H9 (cell line): ENCODE measurements around the gene NCF2. TPM values are rescaled to one million over a fixed set of nuclear protein-coding genes. Genes with fewer than 3 reads are reported as not detected.

ENCODE experiments used
- DNase-seq: peaks from one replicate; pipeline ENCODE4 v3.0.0-alpha.2; 2017
- H2AFZ ChIP-seq: one replicate; pipeline ENCODE4 v1.6.1; 2013; ENCODE audit warnings: mild to moderate bottlenecking, low read length, control low read depth, moderate library complexity
- H2AK5ac ChIP-seq: 2 replicates; pipeline ENCODE4 v1.6.1; 2013; ENCODE audit warnings: low read length, control low read depth, mixed read lengths; ENCODE audit not compliant: insufficient read length
- H2BK120ac ChIP-seq: one replicate; pipeline ENCODE4 v1.6.1; 2013; ENCODE audit warnings: low read depth, mild to moderate bottlenecking, low read length, control low read depth, inconsistent platforms; ENCODE audit not compliant: poor library complexity, severe bottlenecking
- H2BK12ac ChIP-seq: 2 replicates; pipeline ENCODE4 v1.6.1; 2013; ENCODE audit warnings: low read length, control low read depth, mixed read lengths, low read depth; ENCODE audit not compliant: insufficient read length
- H2BK15ac ChIP-seq: 2 replicates; pipeline ENCODE4 v1.6.1; 2013; ENCODE audit warnings: low read depth, low read length, control low read depth
- H2BK20ac ChIP-seq: one replicate; pipeline ENCODE4 v1.6.1; 2013; ENCODE audit warnings: low read depth, mild to moderate bottlenecking, low read length, control low read depth, inconsistent platforms; ENCODE audit not compliant: poor library complexity, severe bottlenecking
- H2BK5ac ChIP-seq: 2 replicates; pipeline ENCODE4 v1.6.1; 2013; ENCODE audit warnings: low read length, control low read depth, mixed read lengths; ENCODE audit not compliant: insufficient read length
- H3K14ac ChIP-seq: 2 replicates; pipeline ENCODE4 v1.6.1; 2013; ENCODE audit warnings: low read length, control low read depth; ENCODE audit not compliant: insufficient read depth
- H3K18ac ChIP-seq: 2 replicates; pipeline ENCODE4 v1.6.1; 2013; ENCODE audit warnings: low read depth, mild to moderate bottlenecking, mixed read lengths, low read length, control low read depth; ENCODE audit not compliant: insufficient read length
- H3K23ac ChIP-seq: 2 replicates; pipeline ENCODE4 v1.6.1; 2013; ENCODE audit warnings: low read length, control low read depth, mixed read lengths, low read depth; ENCODE audit not compliant: insufficient read length
- H3K23me2 ChIP-seq: 2 replicates; pipeline ENCODE4 v1.6.1; 2013; ENCODE audit warnings: low read depth, mild to moderate bottlenecking, mixed read lengths, low read length, control low read depth; ENCODE audit not compliant: insufficient read length, poor library complexity, severe bottlenecking
- H3K27ac ChIP-seq: 2 replicates; pipeline ENCODE4 v1.5.1; 2013; ENCODE audit warnings: low read length, control low read depth, mixed read lengths, low read depth; ENCODE audit not compliant: insufficient read length
- H3K27me3 ChIP-seq: 2 replicates; pipeline ENCODE4 v1.6.1; 2013; ENCODE audit warnings: low read length, control low read depth, inconsistent platforms; ENCODE audit not compliant: insufficient read depth
- H3K4ac ChIP-seq: 2 replicates; pipeline ENCODE4 v1.6.1; 2013; ENCODE audit warnings: low read depth, mild to moderate bottlenecking, control low read depth, inconsistent platforms, low read length, moderate library complexity
- H3K4me1 ChIP-seq: 2 replicates; pipeline ENCODE4 v1.6.1; 2013; ENCODE audit warnings: low read length, control low read depth, inconsistent platforms; ENCODE audit not compliant: insufficient read depth
- H3K4me2 ChIP-seq: 2 replicates; pipeline ENCODE4 v1.6.1; 2013; ENCODE audit warnings: low read length, control low read depth, mixed read lengths; ENCODE audit not compliant: insufficient read length, insufficient read depth
- H3K56ac ChIP-seq: 2 replicates; pipeline ENCODE4 v1.6.1; 2013; ENCODE audit warnings: low read depth, mild to moderate bottlenecking, mixed read lengths, low read length, control low read depth; ENCODE audit not compliant: insufficient read length
- H3K79me1 ChIP-seq: 2 replicates; pipeline ENCODE4 v1.6.1; 2013; ENCODE audit warnings: low read depth, mild to moderate bottlenecking, moderate library complexity, low read length, control low read depth, inconsistent platforms; ENCODE audit not compliant: insufficient read depth, poor library complexity, severe bottlenecking
- H3K79me2 ChIP-seq: 2 replicates; pipeline ENCODE4 v1.6.1; 2013; ENCODE audit warnings: low read length, control low read depth, inconsistent platforms; ENCODE audit not compliant: insufficient read depth
- H3K9ac ChIP-seq: 2 replicates; pipeline ENCODE4 v1.6.1; 2013; ENCODE audit warnings: low read length, control low read depth, mixed read lengths; ENCODE audit not compliant: insufficient read length; ENCODE audit errors: extremely low read depth
- H3K9me3 ChIP-seq: one replicate; pipeline ENCODE4 v1.6.1; 2013; ENCODE audit warnings: low read depth, low read length, inconsistent platforms; ENCODE audit not compliant: control insufficient read depth
- H3T11ph ChIP-seq: one replicate; pipeline ENCODE4 v1.6.1; 2013; ENCODE audit warnings: mild to moderate bottlenecking, low read length, control low read depth, inconsistent platforms
- H4K20me1 ChIP-seq: one replicate; pipeline ENCODE4 v1.6.1; 2013; ENCODE audit not compliant: control insufficient read depth, insufficient read length, insufficient read depth
- H4K5ac ChIP-seq: 2 replicates; pipeline ENCODE4 v1.6.1; 2013; ENCODE audit warnings: low read depth, mild to moderate bottlenecking, mixed read lengths, low read length, control low read depth; ENCODE audit not compliant: insufficient read length
- H4K8ac ChIP-seq: replicated peaks from 2 replicates; pipeline ENCODE4 v1.6.1; 2013; ENCODE audit warnings: low read length, control low read depth, mixed read lengths, low read depth; ENCODE audit not compliant: insufficient read length
- H4K91ac ChIP-seq: 2 replicates; pipeline ENCODE4 v1.6.1; 2013; ENCODE audit warnings: low read depth, mild to moderate bottlenecking, moderate library complexity, mixed read lengths, low read length, control low read depth; ENCODE audit not compliant: insufficient read length
- H3K27ac Mint-ChIP-seq, 3 experiments: 2 replicates in 2 of 3; 3 replicates in 1 of 3; pipeline ENCODE4 v1.8.0; 2020 to 2021; ENCODE audit warnings: mixed read lengths in 3 of 3, mild to moderate bottlenecking in 1 of 3, moderate library complexity in 1 of 3
- H3K27me3 Mint-ChIP-seq: 2 replicates; pipeline ENCODE4 v1.8.0; 2021; ENCODE audit warnings: low read depth, mild to moderate bottlenecking, moderate library complexity, mixed read lengths
- H3K36me3 Mint-ChIP-seq, 3 experiments: 2 replicates in 2 of 3; 3 replicates in 1 of 3; pipeline ENCODE4 v1.8.0; 2020 to 2021; ENCODE audit warnings: low read depth in 3 of 3, mixed read lengths in 3 of 3; ENCODE audit not compliant: insufficient read depth in 1 of 3
- H3K4me1 Mint-ChIP-seq, 2 experiments: 2 replicates each; pipeline ENCODE4 v1.8.0; 2020; ENCODE audit warnings: mixed read lengths in 2 of 2
- H3K4me3 Mint-ChIP-seq, 2 experiments: 2 replicates in 1 of 2; 3 replicates in 1 of 2; pipeline ENCODE4 v1.8.0; 2020 to 2021; ENCODE audit warnings: mild to moderate bottlenecking in 2 of 2, mixed read lengths in 2 of 2, moderate library complexity in 1 of 2
- H3K9me3 Mint-ChIP-seq, 2 experiments: 2 replicates in 1 of 2; 3 replicates in 1 of 2; pipeline ENCODE4 v1.8.0; 2020; ENCODE audit warnings: mild to moderate bottlenecking in 2 of 2, mixed read lengths in 2 of 2, moderate library complexity in 1 of 2
- WGBS: extraction: QIAGEN DNeasy Blood & Tissue Kit; methylation state at CpG from one replicate; pipeline ENCODE4 v1.1.7; 2013; ENCODE audit warnings: missing lambda C conversion rate, low lambda C conversion rate, mixed read lengths; ENCODE audit not compliant: insufficient read length; ENCODE audit errors: extremely low coverage; 5-methylcytosine and 5-hydroxymethylcytosine counted together
- total RNA-seq: library from RNA; stranded (reverse); gene quantifications from 2 replicates; pipeline ENCODE4 v1.2.1, GENCODE V29; 2021
- TF ChIP-seq, protein P1 (sequence below): fragments of 200-600 bp; sonication (generic); conservative IDR thresholded peaks from 3 replicates; pipeline ENCODE4 v1.8.0; 2021; ENCODE audit warnings: antibody characterized with exemption, mild to moderate bottlenecking

The NCF2 gene
- total RNA-seq, 1 experiment from 2014 or later, result not detected

DNA sequence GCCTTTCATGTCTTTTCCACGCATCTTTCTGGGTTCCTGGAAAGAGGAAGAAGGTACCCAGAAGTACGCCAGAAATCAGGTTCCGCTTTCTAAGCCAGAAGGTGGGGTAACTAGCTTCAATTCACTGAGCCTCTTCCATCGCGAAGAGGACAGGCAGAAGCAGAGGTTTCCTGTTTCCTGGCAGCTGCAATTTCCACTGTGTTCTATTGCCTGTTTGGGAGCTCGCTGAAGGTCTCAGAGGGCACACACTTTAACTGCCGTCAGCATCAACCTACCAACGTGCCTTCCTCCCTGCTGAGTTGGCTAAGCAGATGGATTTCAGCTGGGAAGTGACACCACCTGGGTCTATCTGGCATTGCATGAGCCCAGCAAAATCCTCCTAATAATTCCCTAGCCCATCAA, 10.0 kb downstream of the NCF2 start:
- peaks cover 7 to 11% of the 10 kb centered on the region in 2 experiments for H3K4me1 Mint-ChIP-seq
- Histone ChIP-seq H3K4ac (no peak overlapping the region), H3K79me1 (no peaks in the 10 kb centered on the region), H2BK20ac (no peak overlapping the region), H3K4me2 (no peak overlapping the region), H2AK5ac (no peak overlapping the region), H2AFZ (peak overlapping the region; percentile 65), H4K20me1 (no peaks in the 10 kb centered on the region), H4K91ac (no peak overlapping the region), H3K79me2 (no peaks in the 10 kb centered on the region), H2BK5ac (no peak overlapping the region), H3K4me1 (no peaks in the 10 kb centered on the region; the same call in 1 of the 2 replicates), H3K56ac (no peak overlapping the region), H2BK15ac (no peak overlapping the region), H3K9ac (no peak overlapping the region), H2BK120ac (no peak overlapping the region), H3K18ac (no peak overlapping the region), H3K27me3 (no peaks in the 10 kb centered on the region), H3K14ac (no peak overlapping the region), H3K23ac (no peak overlapping the region), H3K23me2 (no peaks in the 10 kb centered on the region), H2BK12ac (no peak overlapping the region), H3K9me3 (no peaks in the 10 kb centered on the region), H4K8ac (no peak overlapping the region), H4K5ac (no peak overlapping the region), H3K27ac (no peak overlapping the region), H3T11ph (no peak overlapping the region)
- no peaks in the 10 kb centered on the region for H3K36me3 Mint-ChIP-seq
- WGBS, result no CpG with 5 or more reads among the region's 8 CpGs
- no peak overlapping the region; a peak in 1 of 5 replicates for H3K4me3 Mint-ChIP-seq
- TF ChIP-seq, protein P1, sequence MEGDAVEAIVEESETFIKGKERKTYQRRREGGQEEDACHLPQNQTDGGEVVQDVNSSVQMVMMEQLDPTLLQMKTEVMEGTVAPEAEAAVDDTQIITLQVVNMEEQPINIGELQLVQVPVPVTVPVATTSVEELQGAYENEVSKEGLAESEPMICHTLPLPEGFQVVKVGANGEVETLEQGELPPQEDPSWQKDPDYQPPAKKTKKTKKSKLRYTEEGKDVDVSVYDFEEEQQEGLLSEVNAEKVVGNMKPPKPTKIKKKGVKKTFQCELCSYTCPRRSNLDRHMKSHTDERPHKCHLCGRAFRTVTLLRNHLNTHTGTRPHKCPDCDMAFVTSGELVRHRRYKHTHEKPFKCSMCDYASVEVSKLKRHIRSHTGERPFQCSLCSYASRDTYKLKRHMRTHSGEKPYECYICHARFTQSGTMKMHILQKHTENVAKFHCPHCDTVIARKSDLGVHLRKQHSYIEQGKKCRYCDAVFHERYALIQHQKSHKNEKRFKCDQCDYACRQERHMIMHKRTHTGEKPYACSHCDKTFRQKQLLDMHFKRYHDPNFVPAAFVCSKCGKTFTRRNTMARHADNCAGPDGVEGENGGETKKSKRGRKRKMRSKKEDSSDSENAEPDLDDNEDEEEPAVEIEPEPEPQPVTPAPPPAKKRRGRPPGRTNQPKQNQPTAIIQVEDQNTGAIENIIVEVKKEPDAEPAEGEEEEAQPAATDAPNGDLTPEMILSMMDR, result peak; percentile 62
- H3K27me3 Mint-ChIP-seq, result no peaks in the 10 kb centered on the region; the same call in 1 of the 2 replicates
- H3K9me3 Mint-ChIP-seq, result no peaks in the 10 kb centered on the region; a peak in 1 of 5 replicates
- peak overlapping the region in 1 of 3 experiments; percentile 95; a peak in 2 of 7 replicates for H3K27ac Mint-ChIP-seq
- DNase-seq, result peak; percentile 82
